Trophoblast cell (in vitro differentiated cells and primary cell): Measurements from ENCODE around the gene CDCP1.

Experiments
- DNase-seq, 2 donors: peaks; one replicate each; pipeline ENCODE4 v3.0.0-alpha.2; 2016
- H2AFZ ChIP-seq: 2 replicates; pipeline ENCODE4 v1.6.1; 2013; ENCODE audit warnings: low read length, moderate library complexity, mild to moderate bottlenecking; ENCODE audit not compliant: insufficient read depth, poor library complexity
- H2AK5ac ChIP-seq: 2 replicates; pipeline ENCODE4 v1.6.1; 2013; ENCODE audit warnings: mild to moderate bottlenecking, low read length
- H2BK120ac ChIP-seq: 2 replicates; pipeline ENCODE4 v1.6.1; 2013; ENCODE audit warnings: low read length, mild to moderate bottlenecking, moderate library complexity; ENCODE audit not compliant: insufficient read depth, poor library complexity
- H2BK12ac ChIP-seq: 2 replicates; pipeline ENCODE4 v1.6.1; 2013; ENCODE audit warnings: mild to moderate bottlenecking, low read length, moderate library complexity
- H2BK5ac ChIP-seq: 2 replicates; pipeline ENCODE4 v1.6.1; 2013; ENCODE audit warnings: low read length, low read depth, moderate library complexity, mild to moderate bottlenecking; ENCODE audit not compliant: poor library complexity
- H3K14ac ChIP-seq: 2 replicates; pipeline ENCODE4 v1.6.1; 2013; ENCODE audit warnings: mild to moderate bottlenecking, low read length
- H3K18ac ChIP-seq: 2 replicates; pipeline ENCODE4 v1.6.1; 2013; ENCODE audit warnings: mild to moderate bottlenecking, low read length
- H3K23ac ChIP-seq: 2 replicates; pipeline ENCODE4 v1.6.1; 2013; ENCODE audit warnings: low read length
- H3K27ac ChIP-seq: 2 replicates; pipeline ENCODE4 v1.5.1; 2013; ENCODE audit warnings: low read depth, mild to moderate bottlenecking, inconsistent platforms, low read length, moderate library complexity
- H3K27me3 ChIP-seq: 2 replicates; pipeline ENCODE4 v1.6.1; 2013; ENCODE audit warnings: inconsistent platforms, mild to moderate bottlenecking, low read length, moderate library complexity; ENCODE audit not compliant: insufficient read depth
- H3K36me3 ChIP-seq, 2 experiments: 1 replicate in 1 of 2; 2 replicates in 1 of 2; pipeline ENCODE4 v1.6.1; 2013; ENCODE audit warnings: low read length in 2 of 2, mild to moderate bottlenecking in 2 of 2, moderate library complexity in 1 of 2; ENCODE audit not compliant: insufficient read depth in 2 of 2, control insufficient read depth in 1 of 2
- H3K4ac ChIP-seq: 2 replicates; pipeline ENCODE4 v1.6.1; 2013; ENCODE audit warnings: low read depth, mild to moderate bottlenecking, low read length, moderate library complexity
- H3K4me1 ChIP-seq, 2 experiments: 1 replicate in 1 of 2; 2 replicates in 1 of 2; pipeline ENCODE4 v1.6.1; 2013; ENCODE audit warnings: low read length in 2 of 2, mild to moderate bottlenecking in 2 of 2, moderate library complexity in 1 of 2; ENCODE audit not compliant: insufficient read depth in 2 of 2, control insufficient read depth in 1 of 2
- H3K4me2 ChIP-seq: 2 replicates; pipeline ENCODE4 v1.6.1; 2013; ENCODE audit warnings: inconsistent platforms, mild to moderate bottlenecking, low read length, moderate library complexity
- H3K4me3 ChIP-seq: 2 replicates; pipeline ENCODE4 v1.5.1; 2013; ENCODE audit warnings: mild to moderate bottlenecking, low read depth, low read length, inconsistent platforms
- H3K79me1 ChIP-seq: one replicate; pipeline ENCODE4 v1.6.1; 2013; ENCODE audit warnings: low read length
- H3K79me2 ChIP-seq: 2 replicates; pipeline ENCODE4 v1.6.1; 2013; ENCODE audit warnings: low read length, mild to moderate bottlenecking; ENCODE audit not compliant: control insufficient read depth, insufficient read depth, poor library complexity
- H3K9ac ChIP-seq: 2 replicates; pipeline ENCODE4 v1.6.1; 2013; ENCODE audit warnings: mild to moderate bottlenecking, low read length
- H3K9me3 ChIP-seq: 2 replicates; pipeline ENCODE4 v1.6.1; 2013; ENCODE audit warnings: low read depth, mild to moderate bottlenecking, control low read depth, inconsistent platforms, low read length; ENCODE audit not compliant: insufficient read depth
- H4K12ac ChIP-seq: 2 replicates; pipeline ENCODE4 v1.6.1; 2013; ENCODE audit warnings: low read depth, mild to moderate bottlenecking, low read length, moderate library complexity
- H4K8ac ChIP-seq: 2 replicates; pipeline ENCODE4 v1.6.1; 2013; ENCODE audit warnings: low read depth, mild to moderate bottlenecking, low read length, moderate library complexity
- H4K91ac ChIP-seq: one replicate; pipeline ENCODE4 v1.6.1; 2013; ENCODE audit warnings: low read depth, mild to moderate bottlenecking, low read length, moderate library complexity
- WGBS: extraction: QIAGEN DNeasy Blood & Tissue Kit; methylation state at CpG from one replicate; pipeline ENCODE4 v1.1.7; 2013; ENCODE audit warnings: missing lambda C conversion rate; ENCODE audit not compliant: insufficient read length, insufficient coverage; ENCODE audit errors: extremely low coverage; 5-methylcytosine and 5-hydroxymethylcytosine counted together

CDCP1 gene

GRCh38 chr3:45116350-45116749 lies 29.8 kb downstream of the CDCP1 start:
- no peak overlapping the region for H2AK5ac ChIP-seq
- no CpG with 5 or more reads among the region's 4 CpGs for WGBS

DNA sequence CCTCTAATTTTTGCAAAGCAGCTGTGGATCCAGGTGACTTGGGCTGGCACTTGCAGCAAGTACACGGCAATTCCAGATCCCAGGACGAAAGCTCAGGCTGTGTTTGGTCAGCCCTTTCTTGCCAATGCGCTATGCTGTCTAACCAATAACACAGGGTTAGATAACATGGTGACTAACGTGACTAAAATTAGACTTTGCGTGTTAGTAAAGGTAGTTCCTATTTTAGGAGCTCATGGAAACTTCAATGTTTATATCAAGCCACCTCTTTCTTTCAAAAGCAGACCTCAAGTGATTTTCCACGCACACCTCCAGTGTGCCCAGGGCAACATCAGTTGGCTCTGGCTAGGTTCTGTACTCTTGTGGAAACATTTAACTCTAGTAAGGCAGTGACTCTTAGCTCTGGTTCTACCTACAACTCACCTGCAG lies 32.5 kb downstream of the CDCP1 start:
- no peak overlapping the region for H3K23ac ChIP-seq
- H2BK5ac ChIP-seq: no peak overlapping the region
- no peak overlapping the region for H3K4me2 ChIP-seq
- H3K9me3 ChIP-seq: no peaks in the 10 kb centered on the region
- no peak overlapping the region for H3K27ac ChIP-seq
- no peak overlapping the region for H3K14ac ChIP-seq
- no CpG with 5 or more reads among the region's 6 CpGs for WGBS
- H4K91ac ChIP-seq: no peak overlapping the region
- no peak overlapping the region for H3K4me3 ChIP-seq
- no peak overlapping the region for H4K8ac ChIP-seq
- H3K27me3 ChIP-seq: no peaks in the 10 kb centered on the region
- no peak for DNase-seq
- no peak overlapping the region for H3K18ac ChIP-seq
- H3K9ac ChIP-seq: no peak overlapping the region
- H3K4me1 ChIP-seq: no peaks in the 10 kb centered on the region
- H3K36me3 ChIP-seq: peaks cover 0 to 3% of the 10 kb centered on the region in 2 experiments
- no peak overlapping the region for H2BK12ac ChIP-seq
- no peak overlapping the region for H2AK5ac ChIP-seq
- H2BK120ac ChIP-seq: no peak overlapping the region
- no peak overlapping the region for H3K4ac ChIP-seq
- H2AFZ ChIP-seq: no peak overlapping the region
- no peaks in the 10 kb centered on the region for H3K79me2 ChIP-seq
- no peak overlapping the region for H4K12ac ChIP-seq
- no peaks in the 10 kb centered on the region for H3K79me1 ChIP-seq

More at GRCh38 chr3:45116350-45116749, 29.8 kb downstream of the CDCP1 start:
- H3K79me2 ChIP-seq: no peaks in the 10 kb centered on the region
- no peak for DNase-seq
- peaks cover 2% of the 10 kb centered on the region for H3K9me3 ChIP-seq
- H2AFZ ChIP-seq: no peak overlapping the region
- no peak overlapping the region for H3K4me3 ChIP-seq
- no peak overlapping the region for H3K4ac ChIP-seq
- H3K18ac ChIP-seq: no peak overlapping the region
- H3K79me1 ChIP-seq: no peaks in the 10 kb centered on the region
- no peak overlapping the region for H3K23ac ChIP-seq
- no peak overlapping the region for H3K14ac ChIP-seq
- no peak overlapping the region for H4K12ac ChIP-seq
- no peak overlapping the region for H3K27ac ChIP-seq
- no peaks in the 10 kb centered on the region for H3K4me1 ChIP-seq
- H4K8ac ChIP-seq: no peak overlapping the region
- H4K91ac ChIP-seq: no peak overlapping the region
- no peak overlapping the region for H3K9ac ChIP-seq
- no peak overlapping the region for H2BK5ac ChIP-seq
- H3K36me3 ChIP-seq: peaks cover 0 to 3% of the 10 kb centered on the region in 2 experiments
- H3K27me3 ChIP-seq: no peaks in the 10 kb centered on the region
- no peak overlapping the region for H2BK12ac ChIP-seq
- no peak overlapping the region for H2BK120ac ChIP-seq
- no peak overlapping the region for H3K4me2 ChIP-seq

GRCh38 chr3:45112939-45113338 lies 33.2 kb downstream of the CDCP1 start:
- Histone ChIP-seq H3K79me1 (no peaks in the 10 kb centered on the region), H2BK12ac (no peak overlapping the region), H3K9me3 (no peaks in the 10 kb centered on the region), H3K4me2 (no peak overlapping the region), H4K91ac (no peak overlapping the region), H3K18ac (no peak overlapping the region), H2AK5ac (no peak overlapping the region), H4K12ac (no peak overlapping the region), H3K4me1 (no peaks in the 10 kb centered on the region), H2AFZ (no peak overlapping the region), H4K8ac (no peak overlapping the region), H2BK120ac (no peak overlapping the region), H3K14ac (no peak overlapping the region), H3K79me2 (no peaks in the 10 kb centered on the region), H3K4me3 (no peak overlapping the region), H3K4ac (no peak overlapping the region), H3K27ac (no peak overlapping the region), H3K23ac (no peak overlapping the region), H3K36me3 (peaks cover 0 to 3% of the 10 kb centered on the region in 2 experiments), H3K27me3 (no peaks in the 10 kb centered on the region), H3K9ac (no peak overlapping the region), H2BK5ac (no peak overlapping the region)
- no CpG with 5 or more reads among the region's 4 CpGs for WGBS
- DNase-seq: peak in 1 of 2 donors; percentile 12

DNA sequence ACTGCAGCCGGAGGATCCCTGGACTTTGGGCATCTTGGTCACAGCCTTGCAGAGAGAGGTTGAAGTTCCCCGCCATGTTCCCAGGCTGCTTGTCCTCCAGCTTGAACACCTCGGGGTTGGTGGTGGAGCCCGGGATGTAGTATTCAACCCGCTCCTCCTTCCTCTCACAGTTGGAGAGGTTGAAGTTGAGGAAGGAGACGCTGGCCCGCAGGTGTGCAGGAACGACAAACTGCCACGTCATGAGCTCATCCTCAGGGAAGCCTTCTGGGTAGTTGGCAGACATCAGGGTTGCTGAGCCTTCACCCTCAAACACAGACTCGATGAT lies 35.7 kb downstream of the CDCP1 start:
- H4K91ac ChIP-seq: no peak overlapping the region
- H2AK5ac ChIP-seq: no peak overlapping the region
- H3K4me1 ChIP-seq: no peaks in the 10 kb centered on the region
- H2AFZ ChIP-seq: no peak overlapping the region
- H3K4ac ChIP-seq: no peak overlapping the region
- no peaks in the 10 kb centered on the region for H3K79me1 ChIP-seq
- H3K4me3 ChIP-seq: no peak overlapping the region
- H4K8ac ChIP-seq: no peak overlapping the region
- no peak overlapping the region for H3K4me2 ChIP-seq
- H2BK5ac ChIP-seq: no peak overlapping the region
- H2BK12ac ChIP-seq: no peak overlapping the region
- DNase-seq: no peak
- H2BK120ac ChIP-seq: no peak overlapping the region
- H3K23ac ChIP-seq: no peak overlapping the region
- no peak overlapping the region for H3K14ac ChIP-seq
- no peak overlapping the region for H3K27ac ChIP-seq
- peaks cover 1% of the 10 kb centered on the region for H3K9me3 ChIP-seq
- H3K9ac ChIP-seq: no peak overlapping the region
- H3K27me3 ChIP-seq: no peaks in the 10 kb centered on the region
- WGBS: no CpG with 5 or more reads among the region's 10 CpGs
- no peak overlapping the region for H3K18ac ChIP-seq
- H3K79me2 ChIP-seq: no peaks in the 10 kb centered on the region
- no peak overlapping the region for H4K12ac ChIP-seq
- H3K36me3 ChIP-seq: peaks cover 0 to 3% of the 10 kb centered on the region in 2 experiments
